Heart left ventricle (tissue), 13 donors: ENCODE measurements around the gene PDPR.
"Not testable (repeated sequence)": the region's sequence is repeated elsewhere in the genome, so short reads cannot be mapped to it uniquely, and the experiment has no call there.

ENCODE experiments used
- POLR2A ChIP-seq, 2 donors: fragments of 450-650 bp; IDR thresholded peaks; one replicate each; pipeline ENCODE4 v1.6.1; 2017; ENCODE audit warnings: antibody characterized with exemption in 2 of 2, mild to moderate bottlenecking in 2 of 2, moderate library complexity in 2 of 2
- TF ChIP-seq, protein P1 (sequence below), 12 donors: fragments of 200-600 bp; sonication (generic) in 4 of 12; IDR thresholded peaks; one replicate each; pipeline versions ENCODE4 v1.5.0 to v1.8.0; 2018 to 2022; ENCODE audit warnings: antibody characterized with exemption in 12 of 12, mild to moderate bottlenecking in 5 of 12
- donor health status: ischemic (EF 13 %, LVEDD 7.1; RV severe dilation, severe dysfunction).
- donor health status: DM: no; HTN: yes; CAD: no.
- donor health status: DM: no; HTN: no; CAD: no.
- donor health status: ischemic (EF 25% LVEDD 6.9; RV normal size, moderate dysfunction).
- donor health status: ischemic (EF 25% LVEDD 5.7; RV mildly dilated, moderate dysfunction).
- donor health status: ischemic (EF 35%, LVEDD 5.7; RV mildly dilated, moderate dysfunction).
- donor health status: nonischemic (EF 11% LVEDD 7.7; RV severe dilation, severe dysfunction).
- donor health status: DM: yes; HTN: yes; CAD: no.
- donor health status: PGD.
- donor health status: ischemic (EF 29% LVEDD 5.4; RV normal size, mild dysfunction).
- donor health status: nonischemic (EF 23%, LVEDD 6.1; RV moderate dilation, normal function).

DNA sequence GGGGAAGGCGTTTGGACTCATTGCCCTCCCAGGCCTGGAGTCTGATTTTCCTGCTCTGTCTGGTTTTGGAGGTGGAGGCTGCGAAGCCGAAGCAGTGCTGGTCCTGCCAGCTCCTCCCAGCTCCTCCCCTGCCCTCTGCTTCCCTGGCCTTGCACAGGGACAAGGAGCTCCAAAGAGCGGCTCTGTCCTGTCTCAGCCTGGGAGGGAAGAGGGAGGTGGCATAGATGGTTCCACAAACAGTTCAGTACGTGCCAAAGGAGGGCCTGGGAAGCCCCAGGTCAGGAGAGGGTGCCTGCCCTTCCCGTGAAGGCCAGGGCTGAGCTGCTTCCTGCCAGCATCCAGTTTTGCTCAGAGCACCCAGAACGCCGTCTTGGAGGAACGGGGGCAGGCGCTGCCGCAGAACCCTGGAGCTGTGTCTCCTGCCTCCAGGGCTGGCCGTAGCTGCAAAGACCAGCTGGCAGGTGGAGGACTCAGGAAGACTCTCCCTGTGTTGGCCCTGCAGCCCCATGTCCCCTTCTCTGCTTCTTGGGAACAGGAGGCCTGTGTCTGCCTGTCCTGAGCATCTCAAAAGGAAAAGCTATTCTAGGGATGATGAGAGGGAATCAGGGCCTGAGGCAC lies 82.7 kb downstream of the PDPR start:
- TF ChIP-seq, protein P1, sequence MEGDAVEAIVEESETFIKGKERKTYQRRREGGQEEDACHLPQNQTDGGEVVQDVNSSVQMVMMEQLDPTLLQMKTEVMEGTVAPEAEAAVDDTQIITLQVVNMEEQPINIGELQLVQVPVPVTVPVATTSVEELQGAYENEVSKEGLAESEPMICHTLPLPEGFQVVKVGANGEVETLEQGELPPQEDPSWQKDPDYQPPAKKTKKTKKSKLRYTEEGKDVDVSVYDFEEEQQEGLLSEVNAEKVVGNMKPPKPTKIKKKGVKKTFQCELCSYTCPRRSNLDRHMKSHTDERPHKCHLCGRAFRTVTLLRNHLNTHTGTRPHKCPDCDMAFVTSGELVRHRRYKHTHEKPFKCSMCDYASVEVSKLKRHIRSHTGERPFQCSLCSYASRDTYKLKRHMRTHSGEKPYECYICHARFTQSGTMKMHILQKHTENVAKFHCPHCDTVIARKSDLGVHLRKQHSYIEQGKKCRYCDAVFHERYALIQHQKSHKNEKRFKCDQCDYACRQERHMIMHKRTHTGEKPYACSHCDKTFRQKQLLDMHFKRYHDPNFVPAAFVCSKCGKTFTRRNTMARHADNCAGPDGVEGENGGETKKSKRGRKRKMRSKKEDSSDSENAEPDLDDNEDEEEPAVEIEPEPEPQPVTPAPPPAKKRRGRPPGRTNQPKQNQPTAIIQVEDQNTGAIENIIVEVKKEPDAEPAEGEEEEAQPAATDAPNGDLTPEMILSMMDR (IDR thresholded peaks at IDR 0.05): not testable (repeated sequence)
- not testable (repeated sequence) for TF ChIP-seq POLR2A (IDR thresholded peaks at IDR 0.05)
